Smooth muscle cell (in vitro differentiated cells): ENCODE measurements around the gene SHCBP1L. TPM values are rescaled to one million over a fixed set of nuclear protein-coding genes. Genes with fewer than 3 reads are reported as not detected.

Experiments
- DNase-seq: peaks from one replicate; lab custom pipeline; 2025; ENCODE audit not compliant: unreplicated experiment; lab: John Stamatoyannopoulos, UW
- H2AFZ ChIP-seq: fragments of 200-600 bp; sonication (generic); 2 replicates; pipeline ENCODE4 v1.6.0; 2016; ENCODE audit warnings: antibody characterized with exemption, low read depth, mild to moderate bottlenecking
- H3F3A ChIP-seq: fragments of 200-600 bp; sonication (generic); 2 replicates; pipeline ENCODE4 v1.6.0; 2017; ENCODE audit warnings: antibody characterized with exemption, low read depth
- H3K27ac ChIP-seq: fragments of 200-600 bp; sonication (generic); 2 replicates; pipeline ENCODE4 v1.5.1; 2016; ENCODE audit warnings: low read depth, mild to moderate bottlenecking
- H3K27me3 ChIP-seq: fragments of 200-600 bp; sonication (generic); 2 replicates; pipeline ENCODE4 v1.6.1; 2016; ENCODE audit warnings: low read depth, mild to moderate bottlenecking
- H3K36me3 ChIP-seq: fragments of 200-600 bp; sonication (generic); 2 replicates; pipeline ENCODE4 v1.5.1; 2016; ENCODE audit warnings: low read depth
- H3K4me1 ChIP-seq: fragments of 200-600 bp; sonication (generic); 2 replicates; pipeline ENCODE4 v1.5.1; 2016; ENCODE audit warnings: low read depth
- H3K4me2 ChIP-seq: fragments of 200-600 bp; sonication (generic); 2 replicates; pipeline ENCODE4 v1.6.0; 2016; ENCODE audit warnings: mild to moderate bottlenecking
- H3K4me3 ChIP-seq: fragments of 200-600 bp; sonication (generic); 2 replicates; pipeline ENCODE4 v1.5.1; 2016; ENCODE audit warnings: mild to moderate bottlenecking
- H3K79me2 ChIP-seq: fragments of 200-600 bp; sonication (generic); 2 replicates; pipeline ENCODE4 v1.6.0; 2016; ENCODE audit warnings: low read depth, mild to moderate bottlenecking
- H3K9ac ChIP-seq: fragments of 200-600 bp; sonication (generic); 2 replicates; pipeline ENCODE4 v1.6.0; 2016; ENCODE audit warnings: low read depth
- H3K9me3 ChIP-seq: fragments of 200-600 bp; sonication (generic); replicated peaks from 2 replicates; pipeline ENCODE4 v1.5.1; 2016; ENCODE audit warnings: low read depth
- H4K20me1 ChIP-seq: fragments of 200-600 bp; sonication (generic); 2 replicates; pipeline ENCODE4 v1.6.0; 2016; ENCODE audit warnings: low read depth
- WGBS: methylation state at CpG from one replicate; pipeline ENCODE4 v1.1.7; 2016; ENCODE audit warnings: low lambda C conversion rate; 5-methylcytosine and 5-hydroxymethylcytosine counted together
- polyA plus RNA-seq: library from polyadenylated mRNA; unstranded; fragments of >200 nt; fragmentation: Nextera tagmentation; extraction: Ambion mirVana; gene quantifications from 2 replicates; pipeline ENCODE4 v1.2.1, GENCODE V29; 2016
- total RNA-seq: library from RNA; depleted of rRNA; stranded (reverse); fragments of >200 nt; gene quantifications from 2 replicates; pipeline ENCODE4 v1.2.3, GENCODE V29; 2014
- TF ChIP-seq, protein P1 (sequence below): fragments of 200-600 bp; sonication (generic); IDR thresholded peaks from 2 replicates; pipeline ENCODE4 v1.5.1; 2017; ENCODE audit warnings: borderline replicate concordance, mild to moderate bottlenecking, antibody characterized with exemption; ENCODE audit not compliant: insufficient read depth, poor library complexity, severe bottlenecking

SHCBP1L gene
- total and polyA plus RNA-seq, 2 experiments from 2014 or later, result not detected

DNA sequence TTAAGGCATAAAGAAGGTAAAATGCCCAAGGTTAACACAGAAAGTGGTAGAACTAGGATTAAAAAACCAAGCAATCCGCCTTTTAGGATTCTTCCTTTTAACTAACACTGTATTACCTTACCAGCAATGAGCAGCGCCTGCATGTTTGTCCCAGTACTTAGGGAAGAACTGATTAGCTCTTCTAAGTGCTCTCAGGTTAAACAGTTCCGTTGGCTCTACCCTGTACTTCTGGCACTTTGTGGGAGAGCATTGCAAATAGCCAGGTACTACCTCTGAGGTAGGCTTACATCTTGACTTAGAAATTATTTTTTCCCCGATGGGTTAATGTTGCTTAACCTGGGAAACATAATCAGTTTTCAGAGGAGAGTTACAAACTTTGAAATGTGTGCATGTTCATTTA lies 92.3 kb downstream of the SHCBP1L start:
- H3K27me3 ChIP-seq, result no peaks in the 10 kb centered on the region
- WGBS, result 95% methylated on average over 4 of the region's 4 CpGs
- peaks cover 87% of the 10 kb centered on the region for H4K20me1 ChIP-seq
- H2AFZ ChIP-seq, result no peak overlapping the region
- H3F3A ChIP-seq, result no peaks in the 10 kb centered on the region
- H3K4me2 ChIP-seq, result no peak overlapping the region
- TF ChIP-seq, protein P1, sequence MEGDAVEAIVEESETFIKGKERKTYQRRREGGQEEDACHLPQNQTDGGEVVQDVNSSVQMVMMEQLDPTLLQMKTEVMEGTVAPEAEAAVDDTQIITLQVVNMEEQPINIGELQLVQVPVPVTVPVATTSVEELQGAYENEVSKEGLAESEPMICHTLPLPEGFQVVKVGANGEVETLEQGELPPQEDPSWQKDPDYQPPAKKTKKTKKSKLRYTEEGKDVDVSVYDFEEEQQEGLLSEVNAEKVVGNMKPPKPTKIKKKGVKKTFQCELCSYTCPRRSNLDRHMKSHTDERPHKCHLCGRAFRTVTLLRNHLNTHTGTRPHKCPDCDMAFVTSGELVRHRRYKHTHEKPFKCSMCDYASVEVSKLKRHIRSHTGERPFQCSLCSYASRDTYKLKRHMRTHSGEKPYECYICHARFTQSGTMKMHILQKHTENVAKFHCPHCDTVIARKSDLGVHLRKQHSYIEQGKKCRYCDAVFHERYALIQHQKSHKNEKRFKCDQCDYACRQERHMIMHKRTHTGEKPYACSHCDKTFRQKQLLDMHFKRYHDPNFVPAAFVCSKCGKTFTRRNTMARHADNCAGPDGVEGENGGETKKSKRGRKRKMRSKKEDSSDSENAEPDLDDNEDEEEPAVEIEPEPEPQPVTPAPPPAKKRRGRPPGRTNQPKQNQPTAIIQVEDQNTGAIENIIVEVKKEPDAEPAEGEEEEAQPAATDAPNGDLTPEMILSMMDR, result no peak
- peak overlapping the region; percentile 14 for H3K27ac ChIP-seq
- no peak overlapping the region for H3K9ac ChIP-seq
- H3K4me3 ChIP-seq, result no peak overlapping the region
- no peak for DNase-seq
- peaks cover 68% of the 10 kb centered on the region for H3K36me3 ChIP-seq
- H3K79me2 ChIP-seq, result peaks cover 58% of the 10 kb centered on the region
- H3K9me3 ChIP-seq, result no peaks in the 10 kb centered on the region
- no peaks in the 10 kb centered on the region for H3K4me1 ChIP-seq

DNA sequence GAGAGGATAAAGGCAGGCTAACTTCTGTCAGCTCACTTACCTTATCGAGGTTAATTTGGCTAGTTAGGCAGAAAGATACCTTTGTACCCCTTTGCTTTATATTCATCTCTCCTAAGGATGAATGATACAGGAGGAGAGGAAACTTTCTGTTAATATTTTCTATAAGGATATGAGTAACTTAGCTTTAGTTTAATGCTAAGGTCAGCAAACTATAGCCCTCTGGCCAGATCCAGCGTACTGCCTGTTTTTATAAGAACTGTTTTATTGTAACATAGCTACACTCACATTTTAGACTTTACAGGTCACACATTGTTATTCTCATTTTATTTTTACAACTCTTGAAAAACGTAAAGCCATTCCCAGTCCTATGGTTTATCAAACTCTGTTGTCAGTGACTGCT lies 95.8 kb downstream of the SHCBP1L start:
- Histone ChIP-seq H3K4me2 (no peak overlapping the region), H3K27me3 (no peaks in the 10 kb centered on the region), H3K36me3 (peaks cover 83% of the 10 kb centered on the region), H3K79me2 (peaks cover 75% of the 10 kb centered on the region), H3K9ac (no peak overlapping the region), H3K27ac (no peak overlapping the region), H2AFZ (no peak overlapping the region), H3K4me3 (no peak overlapping the region), H3K4me1 (no peaks in the 10 kb centered on the region), H3F3A (no peaks in the 10 kb centered on the region), H4K20me1 (peaks cover 89% of the 10 kb centered on the region), H3K9me3 (no peaks in the 10 kb centered on the region)
- DNase-seq, result no peak
- WGBS, result 98% methylated on average over 3 of the region's 3 CpGs
- TF ChIP-seq, protein P1, result no peak

DNA sequence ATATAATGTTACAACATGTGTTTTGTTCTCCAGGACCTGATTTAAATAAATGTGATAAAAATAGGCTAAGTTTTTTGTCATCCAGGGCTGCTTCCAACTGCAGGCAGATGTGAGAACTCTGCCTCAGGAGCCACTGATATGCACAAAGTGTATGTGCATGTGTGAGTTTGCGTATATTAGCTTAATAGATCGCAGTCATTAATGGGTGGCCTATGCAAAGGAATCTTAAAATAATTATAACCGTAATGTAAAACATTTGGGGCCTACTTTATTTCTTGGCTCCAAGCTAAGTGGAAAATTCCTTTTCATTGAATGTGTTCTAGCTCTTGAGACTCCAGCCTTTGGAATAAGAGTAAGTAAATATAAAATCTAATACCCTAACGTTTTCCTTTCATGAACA lies 97.1 kb downstream of the SHCBP1L start:
- WGBS, result 97% methylated on average over 4 of the region's 4 CpGs
- Histone ChIP-seq H4K20me1 (peaks cover 90% of the 10 kb centered on the region), H3K4me1 (no peaks in the 10 kb centered on the region), H3K27me3 (no peaks in the 10 kb centered on the region), H3K9ac (no peak overlapping the region), H3K27ac (no peak overlapping the region), H3K36me3 (peaks cover 82% of the 10 kb centered on the region), H2AFZ (no peak overlapping the region), H3K4me2 (no peak overlapping the region), H3F3A (no peaks in the 10 kb centered on the region), H3K9me3 (no peaks in the 10 kb centered on the region), H3K4me3 (no peak overlapping the region), H3K79me2 (peaks cover 87% of the 10 kb centered on the region)
- DNase-seq, result no peak
- TF ChIP-seq, protein P1, result no peak

DNA sequence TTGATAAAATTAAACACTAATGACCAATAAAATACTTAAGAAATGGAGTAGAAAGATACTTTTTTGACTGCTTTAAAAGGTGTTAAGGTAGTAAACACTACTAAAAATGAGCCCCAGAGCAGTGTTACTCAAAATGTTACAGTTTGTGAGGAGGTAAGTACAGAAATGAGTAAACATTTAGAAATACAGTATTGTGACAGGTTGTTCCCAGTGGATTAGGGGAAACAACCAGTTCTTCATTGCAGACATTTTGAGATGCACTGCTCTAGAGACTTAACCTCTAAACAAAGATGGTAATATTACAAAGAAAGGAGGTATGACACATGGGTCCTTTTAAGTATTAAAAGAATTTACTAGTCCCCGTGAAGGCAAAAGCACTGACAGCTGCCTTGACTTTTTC lies 101.1 kb downstream of the SHCBP1L start:
- peaks cover 95% of the 10 kb centered on the region for H3K79me2 ChIP-seq
- DNase-seq, result no peak
- H3F3A ChIP-seq, result no peaks in the 10 kb centered on the region
- H3K27me3 ChIP-seq, result no peaks in the 10 kb centered on the region
- TF ChIP-seq, protein P1, result no peak
- H3K36me3 ChIP-seq, result peaks cover 59% of the 10 kb centered on the region
- H3K27ac ChIP-seq, result no peak overlapping the region
- no peaks in the 10 kb centered on the region for H3K4me1 ChIP-seq
- 78% methylated on average over 1 of the region's 1 CpG for WGBS
- no peaks in the 10 kb centered on the region for H3K9me3 ChIP-seq
- peaks cover 100% of the 10 kb centered on the region for H4K20me1 ChIP-seq
- no peak overlapping the region for H3K4me3 ChIP-seq
- H3K9ac ChIP-seq, result no peak overlapping the region
- H2AFZ ChIP-seq, result no peak overlapping the region
- H3K4me2 ChIP-seq, result no peak overlapping the region
